ENCODE results near the gene C16orf90. TPM values are rescaled to one million over a fixed set of nuclear protein-coding genes. Genes with fewer than 3 reads are reported as not detected.

Gene C16orf90
- total and polyA plus RNA-seq, 4 donors, result not detected

- Histone ChIP-seq H3K27me3 (ENCODE audit: control insufficient read depth in 4 of 4, insufficient read depth in 4 of 4, low read length in 3 of 4) (no peaks in the 10 kb centered on the region), H3K27ac (ENCODE audit: low read depth in 1 of 2, low read length in 2 of 2) (no peak overlapping the region), H3K4me3 (ENCODE audit: low read depth in 1 of 3, low read length in 3 of 3) (no peak overlapping the region), H3K9ac (ENCODE audit: low read depth in 1 of 2, low read length in 2 of 2) (no peak overlapping the region), H3K36me3 (ENCODE audit: control insufficient read depth in 4 of 4, insufficient read depth in 3 of 4, low read depth in 1 of 4, low read length in 3 of 4) (peaks cover 0 to 8% (median 4%) of the 10 kb centered on the region in 4 donors), H3K9me3 (ENCODE audit: control insufficient read depth in 4 of 4, low read length in 3 of 4) (no peaks in the 10 kb centered on the region), H3K4me1 (ENCODE audit: control insufficient read depth in 4 of 4, insufficient read depth in 4 of 4, low read length in 3 of 4) (peaks cover 4 to 24% (median 12%) of the 10 kb centered on the region in 4 donors)
- no peak for TF ChIP-seq CTCF (IDR thresholded peaks at IDR 0.05; ENCODE audit: low read depth, low read length, missing input control)
- TF ChIP-seq HNF4G (IDR thresholded peaks at IDR 0.05), result no peak
- TF ChIP-seq FOXA2 (IDR thresholded peaks at IDR 0.05), result no peak
- TF ChIP-seq REST (IDR thresholded peaks at IDR 0.05), result no peak
- no peak for TF ChIP-seq RAD21 (IDR thresholded peaks at IDR 0.05)
- no peak for TF ChIP-seq YY1 (IDR thresholded peaks at IDR 0.05)
- TF ChIP-seq SP1 (IDR thresholded peaks at IDR 0.05), result no peak
- no peak for TF ChIP-seq FOXA1 (IDR thresholded peaks at IDR 0.05)
- no peak for TF ChIP-seq GABPA (IDR thresholded peaks at IDR 0.05 in 1 of 2, conservative IDR thresholded peaks at IDR 0.05 in 1 of 2)
- TF ChIP-seq JUND (IDR thresholded peaks at IDR 0.05), result no peak
- no peak for TF ChIP-seq MAX (IDR thresholded peaks at IDR 0.05)
- no peak for TF ChIP-seq RXRA (IDR thresholded peaks at IDR 0.05)
- no peak for TF ChIP-seq TAF1 (conservative IDR thresholded peaks at IDR 0.05)
- TF ChIP-seq NR2F2 (IDR thresholded peaks at IDR 0.05), result no peak
- TF ChIP-seq ZBTB33 (IDR thresholded peaks at IDR 0.05), result no peak
- TF ChIP-seq HNF4A (conservative IDR thresholded peaks at IDR 0.05), result no peak
- no peak for TF ChIP-seq EGR1 (IDR thresholded peaks at IDR 0.05; ENCODE audit: low read depth in 2 of 2)
- no peak for TF ChIP-seq ATF3 (IDR thresholded peaks at IDR 0.05)
- no peak for DNase-seq (ENCODE audit: low spot score)
- 96% methylated on average over 9 of the region's 9 CpGs for WGBS
These were observed 24.6 kb downstream of the C16orf90 start for GRCh38 chr16:3470723-3471122.

Data from liver (tissue), 9 donors.